HepG2 (cell line): Measurements from ENCODE around the gene NEK3. TPM values are rescaled to one million over a fixed set of nuclear protein-coding genes. Genes with fewer than 3 reads are reported as not detected.

Experiments used
- ELF1 ChIP-seq: sonication (generic); formaldehyde crosslinking; IDR thresholded peaks from 2 replicates; pipeline ENCODE4 v1.4.0; 2020; ENCODE audit warnings: missing genetic modification reagents
- FOSL2 ChIP-seq: sonication (generic); formaldehyde crosslinking; IDR thresholded peaks from 2 replicates; pipeline ENCODE4 v1.4.0; 2020; ENCODE audit warnings: missing genetic modification reagents
- GMEB2 ChIP-seq: IDR thresholded peaks from 2 replicates; pipeline ENCODE4 v1.6.1; 2016; ENCODE audit warnings: missing biosample characterization, missing genetic modification reagents, low read depth
- HES4 ChIP-seq: sonication (generic); formaldehyde crosslinking; IDR thresholded peaks from 2 replicates; pipeline ENCODE4 v1.9.0; 2021; ENCODE audit warnings: mild to moderate bottlenecking, missing genetic modification reagents, borderline replicate concordance
- HIC2 ChIP-seq: sonication (generic); formaldehyde crosslinking; IDR thresholded peaks from 2 replicates; pipeline ENCODE4 v1.9.0; 2022; ENCODE audit warnings: low read depth, missing genetic modification reagents
- MED1 ChIP-seq: sonication (generic); formaldehyde crosslinking; IDR thresholded peaks from 2 replicates; pipeline ENCODE4 v1.4.0; 2020; ENCODE audit warnings: missing genetic modification reagents
- MIER2 ChIP-seq: IDR thresholded peaks from 2 replicates; pipeline ENCODE4 v1.6.1; 2016; ENCODE audit warnings: missing biosample characterization, missing genetic modification reagents
- NFIC ChIP-seq: IDR thresholded peaks from 2 replicates; pipeline ENCODE4 v1.6.1; 2012; ENCODE audit warnings: mild to moderate bottlenecking, low read length, inconsistent platforms
- NFYB ChIP-seq: sonication (generic); formaldehyde crosslinking; IDR thresholded peaks from 2 replicates; pipeline ENCODE4 v1.4.0; 2020; ENCODE audit warnings: missing genetic modification reagents
- RAD51 ChIP-seq: fragments of 450-650 bp; IDR thresholded peaks from 2 replicates; pipeline ENCODE4 v1.6.1; 2016; ENCODE audit warnings: borderline replicate concordance
- RBAK ChIP-seq: sonication (generic); formaldehyde crosslinking; IDR thresholded peaks from 2 replicates; pipeline ENCODE4 v1.5.1; 2020; ENCODE audit warnings: mild to moderate bottlenecking, missing genetic modification reagents
- SKI ChIP-seq: fragments of 450-650 bp; IDR thresholded peaks from one replicate; pipeline ENCODE4 v1.6.1; 2018; ENCODE audit warnings: mild to moderate bottlenecking; ENCODE audit not compliant: partially characterized antibody
- ZBTB49 ChIP-seq: sonication (generic); formaldehyde crosslinking; IDR thresholded peaks from 2 replicates; pipeline ENCODE4 v1.4.0; 2020; ENCODE audit warnings: missing genetic modification reagents, borderline replicate concordance
- ZBTB7A ChIP-seq: sonication (generic); formaldehyde crosslinking; IDR thresholded peaks from 2 replicates; pipeline ENCODE4 v1.8.0; 2022; ENCODE audit warnings: mild to moderate bottlenecking, missing genetic modification reagents
- ZNF121 ChIP-seq: sonication (generic); formaldehyde crosslinking; IDR thresholded peaks from 2 replicates; pipeline ENCODE4 v1.5.0; 2020; ENCODE audit warnings: mild to moderate bottlenecking, missing genetic modification reagents
- ZNF260 ChIP-seq: sonication (generic); formaldehyde crosslinking; IDR thresholded peaks from 2 replicates; pipeline ENCODE4 v1.4.0; 2020; ENCODE audit warnings: missing genetic modification reagents, low read depth, mild to moderate bottlenecking, borderline replicate concordance
- ZNF275 ChIP-seq: sonication (generic); formaldehyde crosslinking; IDR thresholded peaks from 2 replicates; pipeline ENCODE4 v1.8.0; 2022; ENCODE audit warnings: missing genetic modification reagents, mild to moderate bottlenecking, inconsistent platforms, borderline replicate concordance
- ZNF577 ChIP-seq: sonication (generic); formaldehyde crosslinking; IDR thresholded peaks from 2 replicates; pipeline ENCODE4 v1.4.0; 2020; ENCODE audit warnings: mild to moderate bottlenecking, low read depth, missing genetic modification reagents, borderline replicate concordance
- ZNF580 ChIP-seq: IDR thresholded peaks from 2 replicates; pipeline ENCODE4 v1.6.1; 2016; ENCODE audit warnings: low read depth, borderline replicate concordance
- ZNF598 ChIP-seq: sonication (generic); formaldehyde crosslinking; IDR thresholded peaks from 2 replicates; pipeline ENCODE4 v1.5.1; 2020; ENCODE audit warnings: mild to moderate bottlenecking, missing genetic modification reagents, borderline replicate concordance
- ZNF670 ChIP-seq: sonication (generic); formaldehyde crosslinking; IDR thresholded peaks from 2 replicates; pipeline ENCODE4 v1.8.0; 2022; ENCODE audit warnings: mild to moderate bottlenecking, missing genetic modification reagents, borderline replicate concordance
- ZSCAN25 ChIP-seq: sonication (generic); formaldehyde crosslinking; IDR thresholded peaks from 2 replicates; pipeline ENCODE4 v1.8.0; 2022; ENCODE audit warnings: mild to moderate bottlenecking, missing genetic modification reagents
- polyA plus RNA-seq, 8 experiments: library from polyadenylated mRNA; depleted of rRNA in 3 of 8; stranded (reverse) in 7 of 8; unstranded in 1 of 8; fragments of >200 nt; fragmentation: Illumina TruSeq in 4 of 8; extraction: Trizol in 4 of 8; gene quantifications; 2 replicates each; pipeline versions ENCODE4 v1.2.1 to v1.2.3, GENCODE V29; 2011 to 2016; ENCODE audit warnings: low read depth in 4 of 8, missing spikeins in 1 of 8, mixed read lengths in 1 of 8; ENCODE audit not compliant: insufficient read depth in 1 of 8
- total RNA-seq, 5 experiments: library from RNA; depleted of rRNA; stranded (reverse); fragments of >200 nt; fragmentation: Illumina TruSeq; extraction: Trizol; gene quantifications; 2 replicates each; pipeline ENCODE4 v1.2.3, GENCODE V29; 2016; ENCODE audit warnings: low read depth in 1 of 5

The NEK3 gene
- total and polyA plus RNA-seq, 2 of the 13 experiments (the other 11 are each of a cell fraction or from before 2014, with no cell fraction given) = 36.7 to 68.2 TPM

GRCh38 chr13:52194184-52194868 is 34.9 kb upstream of the NEK3 start (continued):
- peak; percentile 87 for TF ChIP-seq ELF1
- peak; percentile 84; the same call in 1 of the 2 replicates for TF ChIP-seq ZNF275 (CRISPR knock-in tag)
- no peak for TF ChIP-seq GMEB2 (CRISPR knock-in tag)
- no peak; the same call in 1 of the 2 replicates for TF ChIP-seq ZNF598 (CRISPR knock-in tag)
- no peak; the same call in 1 of the 2 replicates for TF ChIP-seq RBAK
- no peak; the same call in 1 of the 2 replicates for TF ChIP-seq HES4 (CRISPR knock-in tag)
- TF ChIP-seq ZNF121 = no peak
- TF ChIP-seq ZNF670 (CRISPR knock-in tag) = 0 out of 2 replicates have a peak, but pooled peaks have one; percentile 84
- peak; percentile 93 for TF ChIP-seq ZBTB49 (CRISPR knock-in tag)
- TF ChIP-seq SKI = no peak
- no peak for TF ChIP-seq NFIC
- TF ChIP-seq NFYB (CRISPR knock-in tag) = peak; percentile 35; the same call in 1 of the 2 replicates
- peak; percentile 73 for TF ChIP-seq FOSL2
- TF ChIP-seq MIER2 (CRISPR knock-in tag) = peak; percentile 79
- TF ChIP-seq HIC2 (CRISPR knock-in tag) = peak; percentile 71
- peak; percentile 82 for TF ChIP-seq MED1
- peak; percentile 77; the same call in 1 of the 2 replicates for TF ChIP-seq ZBTB7A (CRISPR knock-in tag)
- no peak for TF ChIP-seq ZNF577 (CRISPR knock-in tag)
- TF ChIP-seq ZNF260 (CRISPR knock-in tag) = 0 out of 2 replicates have a peak, but pooled peaks have one; percentile 44
- peak; percentile 96 for TF ChIP-seq ZNF580 (CRISPR knock-in tag)
- TF ChIP-seq RAD51 = no peak
- no peak for TF ChIP-seq ZSCAN25 (CRISPR knock-in tag)
